ENCODE measurements around the gene CCDC190. TPM values are rescaled to one million over a fixed set of nuclear protein-coding genes. Genes with fewer than 3 reads are reported as not detected.
A peak's percentile ranks its signal among the peaks of the same experiment; 100 is the strongest.

Gene CCDC190
- total and polyA plus RNA-seq, 2 of the 13 experiments (the other 11 are each of a cell fraction or from before 2014, with no cell fraction given), result not detected

GRCh38 chr1:162873671-162874666 is 13.0 kb upstream of the CCDC190 start (continued):
- TF ChIP-seq HNF1A (IDR thresholded peaks at IDR 0.05; ENCODE audit: low read depth) (peak; percentile 69), HNF1A (CRISPR knock-in tag; IDR thresholded peaks at IDR 0.05; ENCODE audit: borderline replicate concordance) (peak; percentile 71; the same call in 1 of the 2 replicates), CREM (IDR thresholded peaks at IDR 0.05) (0 out of 2 replicates have a peak, but pooled peaks have one; percentile 18), CREM (CRISPR knock-in tag; IDR thresholded peaks at IDR 0.05) (no peak), RFX1 (IDR thresholded peaks at IDR 0.05) (peak; percentile 37; the same call in 1 of the 2 replicates), PPARG (CRISPR knock-in tag; conservative IDR thresholded peaks at IDR 0.05) (no peak), RBAK (CRISPR knock-in tag; IDR thresholded peaks at IDR 0.05) (no peak), TFAP4 (IDR thresholded peaks at IDR 0.05; ENCODE audit: borderline replicate concordance, low read depth) (peak; percentile 41; the same call in 1 of the 2 replicates), ZNF432 (CRISPR knock-in tag; IDR thresholded peaks at IDR 0.05; ENCODE audit: borderline replicate concordance) (no peak), SOX5 (CRISPR knock-in tag; IDR thresholded peaks at IDR 0.05; ENCODE audit: borderline replicate concordance) (peak; percentile 84; the same call in 1 of the 2 replicates), TBX3 (IDR thresholded peaks at IDR 0.05; ENCODE audit: borderline replicate concordance) (peak; percentile 83), GATA4 (IDR thresholded peaks at IDR 0.05; ENCODE audit: borderline replicate concordance, low read depth) (0 out of 2 replicates have a peak, but pooled peaks have one; percentile 30), HMG20B (CRISPR knock-in tag; conservative IDR thresholded peaks at IDR 0.05) (0 out of 2 replicates have a peak, but pooled peaks have one; percentile 43), FOXJ3 (CRISPR knock-in tag; IDR thresholded peaks at IDR 0.05; ENCODE audit: borderline replicate concordance) (peak; percentile 77), NCOA2 (CRISPR knock-in tag; IDR thresholded peaks at IDR 0.05) (0 out of 2 replicates have a peak, but pooled peaks have one; percentile 24), RCOR2 (CRISPR knock-in tag; IDR thresholded peaks at IDR 0.05) (0 out of 2 replicates have a peak, but pooled peaks have one; percentile 33), NR2F6 (IDR thresholded peaks at IDR 0.05) (no peak), NR2F6 (CRISPR knock-in tag; IDR thresholded peaks at IDR 0.05) (0 out of 2 replicates have a peak, but pooled peaks have one; percentile 5), ZFP36 (IDR thresholded peaks at IDR 0.05; ENCODE audit: borderline replicate concordance, low read depth, low read length, partially characterized antibody) (peak; percentile 40), EP300 (IDR thresholded peaks at IDR 0.05; ENCODE audit: low read depth in 2 of 2, low read length in 2 of 2) (peak in 1 of 2 experiments; percentile 27; a peak in 1 of 4 replicates), EP300 (CRISPR knock-in tag; IDR thresholded peaks at IDR 0.05; ENCODE audit: borderline replicate concordance) (no peak), SAP130 (CRISPR knock-in tag; IDR thresholded peaks at IDR 0.05; ENCODE audit: low read depth) (peak; percentile 45; the same call in 1 of the 2 replicates), SOX13 (IDR thresholded peaks at IDR 0.05) (no peak), SOX13 (CRISPR knock-in tag; conservative IDR thresholded peaks at IDR 0.05 in 1 of 2, IDR thresholded peaks at IDR 0.05 in 1 of 2) (peak in 1 of 2 experiments; percentile 70; a peak in 2 of 4 replicates), GFI1 (CRISPR knock-in tag; IDR thresholded peaks at IDR 0.05; ENCODE audit: borderline replicate concordance) (peak; percentile 89), ZC3H13 (CRISPR knock-in tag; IDR thresholded peaks at IDR 0.05) (no peak)
